ENCODE measurements around the gene SSR2.
"Not testable (repeated sequence)": the region's sequence is repeated elsewhere in the genome, so short reads cannot be mapped to it uniquely, and the experiment has no call there.

Gene SSR2

DNA sequence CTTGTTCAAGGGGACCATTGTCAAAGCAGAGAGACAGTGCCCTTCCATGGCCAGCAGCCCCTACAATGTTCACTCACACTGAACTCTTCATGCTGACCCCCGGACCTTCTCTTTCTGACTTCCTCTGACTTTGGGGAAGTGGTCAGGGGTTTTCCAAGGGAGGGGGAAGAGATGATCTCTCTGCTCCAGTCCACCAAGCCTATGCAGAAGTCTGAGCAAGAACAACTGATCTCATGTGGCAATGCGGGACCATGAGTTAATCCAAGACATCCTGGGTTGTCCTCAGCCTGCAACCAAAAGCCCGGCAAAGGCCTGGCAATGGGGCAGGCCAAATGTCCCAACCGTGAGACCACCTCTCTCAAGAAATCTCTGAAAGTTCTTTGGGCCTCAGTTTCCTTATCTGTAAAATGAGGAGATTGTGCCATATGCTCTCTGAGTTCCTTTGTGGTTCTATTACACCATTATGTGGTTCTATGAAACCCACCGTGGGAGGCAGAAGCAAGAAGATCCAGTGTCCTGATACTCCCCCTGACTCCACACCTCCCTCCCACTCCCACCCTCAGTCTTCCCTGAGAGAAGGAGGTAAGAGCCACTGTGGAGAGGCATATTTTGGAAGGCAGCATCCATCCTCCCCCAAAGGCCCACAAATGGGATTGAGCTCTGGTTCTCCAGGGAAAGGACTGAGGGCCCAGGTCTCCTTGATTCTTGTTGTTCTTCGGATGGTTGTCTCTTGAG is 30.6 kb downstream of the SSR2 start:
- no peak for DNase-seq

DNA sequence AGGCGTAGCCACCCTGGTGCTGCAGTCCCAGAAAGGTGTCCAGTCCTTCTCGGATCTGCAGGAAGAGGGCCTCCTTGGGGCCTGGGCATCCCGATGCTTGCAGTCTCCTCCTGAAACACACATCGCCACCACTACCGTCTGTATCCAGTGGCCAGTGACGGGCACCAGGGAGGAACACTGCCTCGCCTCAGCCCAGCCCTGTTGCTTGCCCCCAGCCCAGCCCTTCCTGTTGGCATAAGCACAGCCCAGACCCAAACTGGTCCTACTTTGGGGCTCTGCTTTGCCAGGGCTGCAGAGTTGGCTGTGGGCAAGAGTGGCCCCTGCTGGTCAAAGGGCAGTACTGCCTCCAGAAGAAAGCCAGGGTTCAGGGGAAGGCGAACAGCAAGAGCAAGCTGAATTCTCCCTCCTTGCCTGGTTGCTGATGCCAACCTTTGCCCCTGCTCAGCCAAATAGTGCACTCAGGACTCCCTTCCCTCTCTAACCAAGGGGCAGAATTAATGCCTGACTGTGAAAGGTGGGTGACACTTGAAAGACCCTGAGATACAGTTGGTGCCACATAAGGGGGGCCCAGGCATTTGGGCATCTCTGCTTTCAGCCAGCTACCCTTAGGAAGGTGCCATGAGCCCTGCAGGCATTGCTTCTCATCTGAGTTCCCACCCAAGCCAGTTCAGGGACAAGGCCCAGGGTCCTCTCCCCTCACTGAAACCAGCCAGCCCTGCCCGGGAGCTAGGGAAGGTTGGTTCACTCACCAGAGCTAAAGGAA is 31.3 kb downstream of the SSR2 start:
- DNase-seq = peak; percentile 43

DNA sequence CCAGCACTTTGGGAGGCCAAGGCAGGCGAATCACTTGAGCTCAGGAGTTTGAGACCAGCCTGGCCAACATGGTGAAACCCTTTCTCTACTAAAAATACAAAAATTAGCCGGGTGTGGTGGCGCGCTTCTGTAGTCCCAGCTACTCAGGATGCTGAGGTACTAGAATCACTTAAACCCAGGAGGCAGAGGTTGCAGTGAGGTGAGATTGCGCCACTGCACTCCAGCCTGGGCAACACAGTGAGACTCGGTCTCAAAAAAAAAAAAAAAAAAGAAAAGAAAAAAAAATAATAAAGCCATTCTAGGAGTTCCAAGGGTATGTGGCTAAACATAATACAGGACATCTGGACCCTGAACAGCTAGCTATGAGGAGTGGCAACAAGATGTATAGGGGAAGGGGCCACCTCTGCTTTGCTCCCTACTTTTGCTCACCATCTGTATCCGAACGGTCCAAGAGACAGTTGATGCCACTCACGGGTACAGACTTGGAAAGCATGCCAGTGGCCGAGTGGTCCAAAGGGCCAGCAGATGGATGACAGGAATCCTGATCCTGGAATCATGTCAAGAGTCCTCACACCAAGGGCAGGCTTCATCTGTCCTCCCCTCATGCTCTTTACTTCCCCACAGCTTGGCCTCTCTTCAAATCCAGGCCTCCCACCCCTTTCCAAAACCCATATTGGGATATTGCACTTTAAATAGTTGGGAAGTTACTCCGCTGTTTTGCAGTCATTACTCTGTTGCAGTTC is 35.7 kb downstream of the SSR2 start:
- DNase-seq = not testable (repeated sequence)

DNA sequence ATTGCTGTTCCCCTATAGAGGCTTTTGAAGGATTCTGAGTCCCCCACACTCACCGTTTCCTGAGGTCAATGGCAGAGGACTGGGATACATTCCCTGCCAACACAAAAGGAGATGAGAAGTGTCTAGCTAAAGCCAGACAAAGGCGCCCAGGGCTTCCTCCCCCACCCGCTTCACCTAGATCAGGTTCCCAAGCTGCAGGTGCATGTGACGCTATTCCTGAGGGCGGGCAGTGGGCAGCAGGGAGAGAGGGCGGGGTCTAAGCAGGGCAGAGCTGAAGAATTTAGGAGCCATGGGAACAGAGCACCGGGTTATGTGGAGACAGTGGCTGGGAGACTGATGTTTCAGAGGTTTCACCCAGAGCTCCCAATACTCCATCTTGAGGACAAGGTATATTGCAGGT is 36.4 kb downstream of the SSR2 start:
- no peak for DNase-seq

DNA sequence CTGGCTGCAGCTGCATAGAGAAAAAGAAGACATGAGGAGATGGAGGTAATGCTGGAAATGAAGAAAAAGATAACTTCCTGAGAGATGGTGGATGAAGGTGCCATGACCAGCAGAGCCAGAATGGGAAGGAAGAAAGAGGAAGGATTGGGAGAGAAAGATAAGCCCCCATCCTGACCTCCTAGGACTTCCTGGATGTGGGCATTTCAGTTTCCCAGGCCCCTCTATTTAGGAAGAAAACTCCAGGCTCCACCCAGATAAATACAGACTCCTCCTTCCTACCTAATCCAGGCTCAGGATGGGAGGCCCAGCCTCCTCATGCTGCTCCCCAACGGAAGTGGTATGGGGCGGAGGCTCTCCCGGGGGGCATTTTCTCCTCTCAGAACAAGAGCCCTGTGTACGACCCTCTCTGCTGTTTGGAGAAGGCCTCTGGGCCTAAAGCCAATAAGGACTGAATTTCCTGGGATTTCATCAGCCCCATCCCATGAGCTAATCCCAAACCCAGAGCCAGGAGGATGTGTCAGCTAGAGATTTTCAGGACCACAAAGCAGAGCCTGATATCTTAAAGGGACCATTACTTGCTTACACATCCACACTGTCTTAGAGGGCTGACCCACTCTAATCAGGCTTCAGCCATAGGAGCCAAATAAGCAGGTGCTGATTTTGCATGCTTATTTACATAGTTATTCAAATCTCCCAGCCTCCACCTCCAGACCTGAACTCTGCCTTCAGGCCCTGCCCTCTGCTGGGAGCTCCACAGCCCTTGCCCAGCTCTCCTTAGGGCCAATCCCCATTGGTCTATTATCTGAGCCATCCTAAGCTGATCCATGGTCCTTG is 37.3 kb downstream of the SSR2 start:
- DNase-seq = peak; percentile 98

DNA sequence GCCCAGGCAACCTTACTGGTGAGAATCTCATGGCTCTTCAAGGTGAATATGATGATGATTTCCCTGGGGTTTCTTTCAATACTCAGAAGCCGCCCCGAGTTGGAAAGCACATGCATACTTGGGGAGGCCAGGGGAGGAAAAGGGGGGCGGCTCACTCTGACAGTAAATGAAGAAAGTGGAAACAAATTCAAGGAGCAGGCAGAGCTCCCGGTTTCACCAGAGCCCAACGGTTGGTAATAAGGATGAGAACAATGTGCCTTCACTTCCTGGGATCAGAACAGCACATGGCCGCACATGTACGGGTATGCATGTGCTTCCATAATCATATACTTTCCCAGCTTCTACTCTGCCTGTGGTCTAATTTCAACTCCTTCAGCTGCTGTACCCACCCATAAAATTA is 38.6 kb downstream of the SSR2 start:
- no peak for DNase-seq

DNA sequence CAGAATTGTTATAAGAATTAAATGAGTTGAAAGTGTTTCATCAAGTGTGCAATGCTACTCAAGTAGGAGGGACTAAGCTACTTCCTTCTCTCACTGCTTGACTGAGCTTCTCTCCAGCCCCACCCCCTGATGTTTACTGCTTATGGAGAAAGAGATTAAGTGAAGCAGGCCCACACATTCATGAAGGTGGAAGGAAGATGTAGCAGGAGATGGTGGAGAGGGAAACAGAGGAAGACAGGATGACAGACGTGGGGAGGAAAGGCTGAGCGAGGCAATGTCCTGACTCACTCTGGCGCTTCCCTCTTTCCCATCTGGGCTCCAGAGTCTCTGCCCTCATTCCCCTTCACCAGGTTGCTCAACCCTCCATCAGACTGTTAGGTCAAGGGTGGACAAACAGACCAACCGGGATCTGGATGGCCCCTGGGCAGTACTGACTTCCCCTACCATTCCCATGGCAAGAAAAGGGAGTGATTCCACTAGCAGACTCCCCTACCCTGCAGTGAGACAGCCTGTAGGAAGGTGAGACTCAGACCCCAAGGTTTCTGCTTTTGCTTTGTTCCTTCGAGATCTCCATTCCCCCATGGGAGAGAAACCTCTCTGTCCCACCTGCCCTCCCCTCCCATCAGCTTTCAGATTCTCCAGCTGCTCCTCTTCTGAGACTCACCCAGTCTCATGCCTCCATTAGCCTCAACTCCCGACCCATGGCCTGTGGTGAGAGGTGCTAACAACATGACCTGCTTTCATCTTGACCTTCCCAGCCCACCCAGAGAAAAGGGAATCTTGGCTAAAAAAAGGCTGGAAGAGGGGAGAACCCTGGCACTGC is 39.3 kb downstream of the SSR2 start:
- peak; percentile 98 for DNase-seq

DNA sequence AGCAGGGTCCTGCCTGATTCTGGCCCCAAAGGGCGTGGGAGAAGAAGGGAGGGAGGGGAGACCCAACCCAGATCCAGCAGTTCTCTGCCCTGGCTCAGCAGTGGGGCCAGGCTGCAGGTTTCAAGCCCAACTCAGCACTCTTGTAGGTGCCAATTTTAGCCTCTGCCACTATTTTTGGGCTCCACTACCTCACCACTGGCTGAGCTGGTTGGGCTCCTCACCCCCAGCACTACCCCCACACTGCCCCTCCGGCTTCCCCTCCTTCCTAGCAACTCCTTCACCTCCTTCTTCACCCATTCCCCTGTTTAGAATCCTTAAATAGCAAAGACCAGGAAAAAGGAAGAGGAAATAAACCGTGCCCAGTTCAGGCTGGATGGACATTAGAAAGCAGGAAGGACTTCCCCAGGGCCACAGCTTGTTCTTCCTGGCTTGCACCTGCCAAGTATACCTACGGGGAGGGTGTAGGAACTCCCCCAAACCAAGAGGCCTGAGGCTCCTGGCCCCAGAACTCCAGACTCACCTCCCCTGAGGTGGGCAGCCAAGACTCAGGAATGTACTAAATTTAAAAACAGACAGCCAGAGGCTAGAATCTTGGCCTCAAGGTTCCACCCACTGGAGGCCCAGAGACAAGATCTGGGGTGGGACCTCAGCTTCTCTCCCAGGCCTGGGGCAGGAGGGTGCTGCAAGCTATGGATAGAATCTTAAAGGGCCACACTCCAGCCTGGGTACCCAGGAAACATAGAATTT is 41.0 kb downstream of the SSR2 start:
- peak; percentile 89 for DNase-seq

DNA sequence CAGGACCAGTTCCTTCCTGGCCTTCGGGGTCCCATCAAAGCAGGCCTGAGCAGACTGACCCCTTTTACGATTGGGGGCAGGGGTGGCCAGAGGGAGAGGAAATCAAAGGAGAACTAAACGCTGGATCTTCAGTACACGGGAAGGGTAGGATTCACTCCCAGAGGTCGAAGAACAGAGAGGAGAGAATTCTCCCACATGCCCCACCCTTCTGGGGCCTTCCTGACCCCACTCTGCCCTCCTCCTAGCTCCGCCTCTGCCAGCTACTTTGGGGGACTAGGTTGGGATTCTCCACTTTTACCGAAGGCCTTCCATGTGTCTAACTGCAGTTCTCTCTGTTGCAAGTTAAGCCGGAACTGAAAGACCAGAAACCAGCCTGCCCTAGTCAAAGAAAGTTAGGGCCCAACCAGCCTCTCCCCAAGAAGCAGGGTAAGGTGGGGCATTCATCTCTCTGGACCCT is 41.8 kb downstream of the SSR2 start:
- DNase-seq = peak; percentile 69

DNA sequence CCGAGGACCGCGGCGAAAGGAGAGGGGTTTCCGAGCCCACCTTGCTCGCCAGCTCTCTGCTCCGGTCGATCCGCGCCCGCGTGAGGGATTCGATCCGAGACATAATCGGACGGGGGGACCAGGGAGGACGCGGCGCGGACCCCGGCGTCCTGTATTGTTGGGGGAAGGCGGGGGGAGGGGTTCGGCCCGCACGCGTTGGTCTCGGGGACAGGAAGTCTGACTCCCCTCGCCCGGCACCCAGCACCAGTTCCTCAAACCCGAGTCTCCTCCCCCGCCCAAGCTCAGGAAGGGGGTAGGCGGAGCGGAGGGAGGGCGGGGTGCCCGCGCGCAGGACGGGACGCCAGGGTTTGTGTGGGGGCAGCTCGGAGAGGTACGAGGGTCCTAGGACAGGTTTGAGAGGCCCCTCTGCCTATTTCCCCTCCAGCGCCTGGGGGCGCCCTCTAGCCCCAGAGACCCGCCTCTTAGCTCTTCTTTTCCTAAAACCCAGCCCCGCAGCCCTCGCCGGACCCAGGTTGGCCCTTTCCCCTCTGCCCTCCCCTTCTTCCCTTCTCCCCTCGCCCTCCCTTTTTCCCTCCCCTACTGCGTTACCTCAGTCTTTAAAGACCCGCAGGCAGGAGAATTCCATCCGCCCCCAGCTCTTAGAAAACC is 42.3 kb downstream of the SSR2 start, which contains the start of gene ARHGEF2:
Gene ARHGEF2 (minus strand): TSS at position 223 of the 648 bp plus-strand sequence. CDS start 120 bp downstream, at position 103.
- peak; percentile 95 for DNase-seq

DNA sequence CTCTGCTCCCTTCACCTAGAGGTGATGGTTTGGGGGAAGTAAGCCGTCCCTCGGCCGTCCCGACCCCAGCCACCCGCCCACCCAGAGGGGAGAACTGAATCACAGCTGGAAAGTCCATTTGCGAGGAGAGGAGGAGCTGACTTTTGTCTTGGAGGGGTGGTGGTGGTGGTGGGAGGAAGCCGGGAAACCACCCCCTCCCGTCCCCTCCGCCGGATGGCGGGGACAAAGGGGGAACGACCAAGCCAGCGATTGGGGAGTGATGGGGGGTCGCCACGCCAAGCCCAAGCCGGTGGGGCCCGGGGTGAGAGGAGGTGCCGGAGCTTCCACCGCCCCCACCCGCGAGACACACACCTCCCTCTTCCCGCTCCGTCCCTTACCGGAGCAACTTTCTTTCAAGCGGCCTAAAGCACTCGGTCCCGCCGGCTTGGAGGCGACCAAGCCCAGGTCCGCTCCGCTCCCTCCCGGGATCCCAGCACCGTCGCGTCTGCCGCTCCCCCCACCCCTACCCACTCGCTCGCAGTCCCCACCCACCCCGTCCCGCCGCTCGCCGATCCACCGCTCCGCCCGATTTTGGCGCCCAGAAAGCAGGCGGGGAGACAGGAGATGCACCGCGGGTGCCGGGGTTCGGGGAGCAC is 42.9 kb downstream of the SSR2 start:
- DNase-seq = no peak

DNA sequence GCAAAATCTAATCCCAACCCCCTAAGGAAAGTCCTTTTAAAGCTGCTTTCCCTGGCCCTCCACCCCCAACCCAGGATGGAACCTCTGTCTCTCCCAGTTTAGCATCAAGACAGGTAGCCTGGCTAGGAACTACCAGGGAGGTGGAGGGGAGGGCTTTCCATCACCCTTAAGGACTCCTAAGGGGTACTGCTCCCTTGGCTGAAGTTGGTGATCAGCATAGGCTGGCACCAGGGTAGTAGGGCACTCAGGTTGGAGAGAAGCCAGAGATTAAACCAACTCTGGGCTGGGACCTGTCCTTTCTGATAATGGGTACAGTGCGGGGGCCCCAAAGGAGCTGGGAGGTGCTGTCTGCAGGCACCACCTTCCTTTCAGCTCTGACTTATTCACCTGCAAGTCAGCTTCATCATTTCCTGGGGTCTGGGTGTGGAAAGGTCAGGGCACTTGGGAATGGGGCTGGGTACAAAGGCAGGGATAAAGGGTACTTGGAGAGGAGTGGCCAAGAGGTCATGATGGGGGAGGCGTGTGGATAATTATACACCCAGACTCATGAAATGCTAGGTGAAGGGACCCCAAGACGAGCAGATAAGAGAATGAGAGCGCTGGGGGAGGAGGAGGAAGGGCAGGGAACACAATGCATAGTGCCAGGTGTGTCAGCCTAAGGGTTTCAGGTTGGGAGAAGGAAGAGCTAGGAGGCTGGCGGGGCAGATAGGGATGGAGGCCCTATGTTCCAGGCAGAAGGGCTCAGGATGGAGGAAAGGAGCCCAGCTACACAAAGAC is 43.6 kb downstream of the SSR2 start:
- DNase-seq = peak; percentile 12

DNA sequence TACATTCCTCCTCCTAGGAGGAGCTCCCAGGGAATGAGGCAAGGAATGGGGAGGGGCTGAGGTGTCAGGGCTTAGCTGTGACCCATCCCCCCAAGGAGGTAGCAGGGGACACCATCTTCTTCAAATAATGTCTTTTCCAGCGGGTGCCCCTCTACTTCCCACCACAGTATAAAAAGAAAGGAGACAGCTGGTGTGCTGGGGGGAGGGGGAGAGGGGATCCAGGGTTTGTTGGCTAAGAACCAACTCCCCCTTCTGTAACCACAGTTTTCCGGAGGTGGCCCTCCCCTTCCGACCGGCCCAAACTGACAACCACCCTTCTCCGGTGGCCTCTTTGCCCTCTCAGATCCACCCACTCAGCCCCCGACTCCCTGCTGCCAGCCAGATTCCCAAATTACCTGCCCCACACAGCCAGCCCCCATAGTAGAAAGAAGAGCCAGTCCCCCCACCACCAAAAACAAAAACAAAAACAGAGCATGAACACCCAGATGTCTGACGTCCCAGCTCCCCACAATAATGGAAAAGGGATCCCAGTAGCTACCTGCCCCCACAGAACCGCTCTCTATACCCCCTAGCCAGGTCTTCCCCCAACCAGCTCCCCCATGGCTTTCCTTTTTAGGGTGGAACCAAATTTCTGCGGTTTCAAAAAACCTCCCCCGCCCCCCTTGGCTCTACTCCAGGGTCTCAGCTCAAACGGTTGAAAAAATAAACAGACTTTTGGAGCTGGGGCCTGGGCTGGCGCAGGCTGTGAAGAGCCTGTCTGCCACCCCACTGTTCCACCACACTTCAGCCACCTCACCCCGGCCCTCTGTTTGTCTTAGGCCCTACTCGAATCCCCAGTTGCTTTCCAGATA is 44.5 kb downstream of the SSR2 start:
- peak; percentile 63 for DNase-seq

DNA sequence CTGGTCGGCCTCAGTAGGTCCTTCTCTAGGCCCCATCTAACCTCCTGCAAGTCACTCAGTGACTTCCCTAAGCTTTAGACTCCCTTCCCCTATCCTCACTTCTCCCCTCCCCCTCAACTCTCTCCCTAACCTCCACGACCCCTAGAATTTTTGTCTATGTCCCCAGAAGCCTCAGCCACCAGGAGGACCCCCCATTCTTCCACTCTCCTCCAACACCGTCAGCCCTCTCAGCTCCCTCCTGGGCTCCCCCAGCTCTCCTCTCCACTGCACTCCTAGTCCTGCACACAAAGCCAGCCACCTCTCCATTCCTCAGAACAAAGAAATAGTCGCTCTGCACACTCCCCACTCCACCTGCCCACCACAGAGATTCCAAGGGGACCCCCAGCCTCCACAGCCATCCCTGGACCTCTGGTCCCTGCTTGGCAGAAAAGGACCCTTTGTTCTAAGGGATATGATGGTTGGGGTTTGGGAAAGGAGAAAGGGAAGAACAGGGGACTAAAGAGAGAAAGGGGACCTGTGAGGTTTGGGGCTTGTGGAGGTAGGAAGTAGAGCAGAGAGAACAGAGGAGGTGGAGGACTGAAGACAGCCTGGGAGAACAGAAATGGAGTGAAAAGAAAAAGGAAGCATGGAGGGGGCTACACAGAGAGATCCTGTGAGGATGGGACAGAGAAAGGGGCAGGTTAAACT is 45.2 kb downstream of the SSR2 start:
- no peak for DNase-seq

DNA sequence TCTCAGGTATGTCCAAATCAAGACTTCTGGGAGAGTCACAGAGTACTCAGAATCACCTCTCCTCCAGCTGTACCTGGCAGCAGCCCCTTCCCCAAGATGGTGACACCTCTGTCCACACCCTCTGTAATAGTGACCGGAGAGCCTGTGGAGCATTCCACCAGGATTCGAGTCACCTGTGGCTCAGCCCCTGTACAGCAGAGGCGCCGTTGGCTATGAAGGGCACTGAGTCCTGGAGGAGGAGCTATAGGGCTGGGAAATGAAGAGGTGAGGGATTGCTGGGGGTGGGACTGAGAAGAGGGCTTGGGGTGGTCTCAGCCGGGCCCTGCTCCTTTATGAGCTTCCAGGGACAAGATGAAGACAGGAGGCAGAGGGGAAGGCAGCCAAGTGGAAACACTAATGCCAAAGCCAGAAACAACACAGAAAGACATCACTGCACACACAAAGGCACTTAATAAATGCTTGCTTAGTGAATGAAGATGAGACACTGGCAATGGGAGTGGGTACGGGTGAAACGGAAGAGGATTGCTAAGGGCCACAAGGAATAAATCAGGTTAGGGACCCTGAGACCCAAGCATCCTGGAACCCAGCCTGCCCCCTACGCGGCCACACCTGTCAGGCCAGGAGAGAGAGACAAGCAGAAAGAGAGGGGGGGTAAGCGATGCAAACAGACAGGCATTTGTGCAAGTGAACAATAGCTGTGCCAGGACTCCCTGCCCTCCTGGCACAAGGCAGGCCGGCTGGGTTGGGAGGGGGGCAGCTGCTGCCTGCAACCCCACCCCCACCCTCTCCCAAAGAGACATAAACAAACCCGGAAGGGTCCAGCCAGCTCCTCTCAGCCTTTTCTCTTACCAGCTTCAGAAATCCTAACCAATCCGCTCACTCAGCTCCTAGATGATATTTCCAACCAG is 46.3 kb downstream of the SSR2 start:
- DNase-seq = no peak

DNA sequence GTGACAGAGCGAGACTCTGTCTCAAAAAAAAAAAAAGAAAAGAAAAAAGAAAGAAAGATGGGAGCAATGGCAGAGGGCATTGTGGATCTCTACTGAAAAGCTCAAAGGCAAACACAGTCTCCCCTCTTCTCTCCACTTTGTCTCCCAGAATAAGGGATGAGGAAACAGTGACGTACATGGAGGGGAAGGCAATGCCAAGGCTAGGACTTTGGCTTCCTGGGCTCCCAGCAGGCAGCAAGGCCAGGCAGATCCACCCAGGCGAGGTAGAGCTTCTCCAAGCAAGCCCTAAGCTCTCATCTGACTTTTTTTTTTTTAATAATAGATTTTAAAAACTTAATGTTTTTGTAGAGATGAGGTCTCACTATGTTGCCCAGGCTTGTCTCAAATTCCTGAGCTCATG is 47.0 kb downstream of the SSR2 start:
- DNase-seq = no peak

Data from NCI-H226 (cell line).